DOHH2 (cell line): ENCODE measurements around the gene EPB41L1.

Source experiments
- EZH2phosphoT487 ChIP-seq: fragments of 200-600 bp; sonication (generic); IDR thresholded peaks from 2 replicates; pipeline ENCODE4 v1.6.1; 2017; ENCODE audit warnings: borderline replicate concordance, mild to moderate bottlenecking, antibody characterized with exemption, low read length, moderate library complexity, mixed read lengths
- TF ChIP-seq, protein P1 (sequence below): fragments of 200-600 bp; sonication (generic); IDR thresholded peaks from one replicate; pipeline ENCODE4 v1.5.1; 2014; ENCODE audit warnings: antibody characterized with exemption, mild to moderate bottlenecking, low read depth, low read length; ENCODE audit not compliant: poor library complexity, severe bottlenecking

DNA sequence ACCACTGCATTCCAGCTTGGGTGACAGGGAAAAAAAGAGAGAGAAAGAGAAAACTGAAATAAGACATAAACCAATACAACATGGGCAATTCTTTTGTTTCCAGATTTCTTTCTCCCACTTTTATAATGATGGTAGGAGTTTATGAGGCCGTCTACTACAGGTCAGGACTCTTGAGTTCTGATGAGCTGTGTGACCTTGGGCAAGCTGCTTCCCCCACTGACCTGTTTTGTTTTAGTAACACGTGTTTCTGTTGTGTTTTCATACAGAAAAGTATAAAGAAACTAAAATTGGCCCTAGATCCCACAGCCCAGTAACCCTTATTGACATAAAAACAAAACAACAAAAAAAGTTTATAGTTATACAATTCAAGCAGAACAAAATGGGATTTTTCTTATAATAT, 58.8 kb downstream of the EPB41L1 start:
- TF ChIP-seq, protein P1, sequence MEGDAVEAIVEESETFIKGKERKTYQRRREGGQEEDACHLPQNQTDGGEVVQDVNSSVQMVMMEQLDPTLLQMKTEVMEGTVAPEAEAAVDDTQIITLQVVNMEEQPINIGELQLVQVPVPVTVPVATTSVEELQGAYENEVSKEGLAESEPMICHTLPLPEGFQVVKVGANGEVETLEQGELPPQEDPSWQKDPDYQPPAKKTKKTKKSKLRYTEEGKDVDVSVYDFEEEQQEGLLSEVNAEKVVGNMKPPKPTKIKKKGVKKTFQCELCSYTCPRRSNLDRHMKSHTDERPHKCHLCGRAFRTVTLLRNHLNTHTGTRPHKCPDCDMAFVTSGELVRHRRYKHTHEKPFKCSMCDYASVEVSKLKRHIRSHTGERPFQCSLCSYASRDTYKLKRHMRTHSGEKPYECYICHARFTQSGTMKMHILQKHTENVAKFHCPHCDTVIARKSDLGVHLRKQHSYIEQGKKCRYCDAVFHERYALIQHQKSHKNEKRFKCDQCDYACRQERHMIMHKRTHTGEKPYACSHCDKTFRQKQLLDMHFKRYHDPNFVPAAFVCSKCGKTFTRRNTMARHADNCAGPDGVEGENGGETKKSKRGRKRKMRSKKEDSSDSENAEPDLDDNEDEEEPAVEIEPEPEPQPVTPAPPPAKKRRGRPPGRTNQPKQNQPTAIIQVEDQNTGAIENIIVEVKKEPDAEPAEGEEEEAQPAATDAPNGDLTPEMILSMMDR: no peak
- no peak for TF ChIP-seq EZH2phosphoT487
